H9 (cell line): ENCODE data around the gene B3GALNT2. TPM values are rescaled to one million over a fixed set of nuclear protein-coding genes. Genes with fewer than 3 reads are reported as not detected.

Source experiments
- DNase-seq: peaks from one replicate; pipeline ENCODE4 v3.0.0-alpha.2; 2017
- H2AFZ ChIP-seq: one replicate; pipeline ENCODE4 v1.6.1; 2013; ENCODE audit warnings: mild to moderate bottlenecking, low read length, control low read depth, moderate library complexity
- H2AK5ac ChIP-seq: 2 replicates; pipeline ENCODE4 v1.6.1; 2013; ENCODE audit warnings: low read length, control low read depth, mixed read lengths; ENCODE audit not compliant: insufficient read length
- H2BK120ac ChIP-seq: one replicate; pipeline ENCODE4 v1.6.1; 2013; ENCODE audit warnings: low read depth, mild to moderate bottlenecking, low read length, control low read depth, inconsistent platforms; ENCODE audit not compliant: poor library complexity, severe bottlenecking
- H2BK12ac ChIP-seq: 2 replicates; pipeline ENCODE4 v1.6.1; 2013; ENCODE audit warnings: low read length, control low read depth, mixed read lengths, low read depth; ENCODE audit not compliant: insufficient read length
- H2BK15ac ChIP-seq: 2 replicates; pipeline ENCODE4 v1.6.1; 2013; ENCODE audit warnings: low read depth, low read length, control low read depth
- H2BK20ac ChIP-seq: one replicate; pipeline ENCODE4 v1.6.1; 2013; ENCODE audit warnings: low read depth, mild to moderate bottlenecking, low read length, control low read depth, inconsistent platforms; ENCODE audit not compliant: poor library complexity, severe bottlenecking
- H2BK5ac ChIP-seq: 2 replicates; pipeline ENCODE4 v1.6.1; 2013; ENCODE audit warnings: low read length, control low read depth, mixed read lengths; ENCODE audit not compliant: insufficient read length
- H3K14ac ChIP-seq: 2 replicates; pipeline ENCODE4 v1.6.1; 2013; ENCODE audit warnings: low read length, control low read depth; ENCODE audit not compliant: insufficient read depth
- H3K18ac ChIP-seq: 2 replicates; pipeline ENCODE4 v1.6.1; 2013; ENCODE audit warnings: low read depth, mild to moderate bottlenecking, mixed read lengths, low read length, control low read depth; ENCODE audit not compliant: insufficient read length
- H3K23ac ChIP-seq: 2 replicates; pipeline ENCODE4 v1.6.1; 2013; ENCODE audit warnings: low read length, control low read depth, mixed read lengths, low read depth; ENCODE audit not compliant: insufficient read length
- H3K23me2 ChIP-seq: 2 replicates; pipeline ENCODE4 v1.6.1; 2013; ENCODE audit warnings: low read depth, mild to moderate bottlenecking, mixed read lengths, low read length, control low read depth; ENCODE audit not compliant: insufficient read length, poor library complexity, severe bottlenecking
- H3K27ac ChIP-seq: 2 replicates; pipeline ENCODE4 v1.5.1; 2013; ENCODE audit warnings: low read length, control low read depth, mixed read lengths, low read depth; ENCODE audit not compliant: insufficient read length
- H3K27me3 ChIP-seq: 2 replicates; pipeline ENCODE4 v1.6.1; 2013; ENCODE audit warnings: low read length, control low read depth, inconsistent platforms; ENCODE audit not compliant: insufficient read depth
- H3K4ac ChIP-seq: 2 replicates; pipeline ENCODE4 v1.6.1; 2013; ENCODE audit warnings: low read depth, mild to moderate bottlenecking, control low read depth, inconsistent platforms, low read length, moderate library complexity
- H3K4me1 ChIP-seq: 2 replicates; pipeline ENCODE4 v1.6.1; 2013; ENCODE audit warnings: low read length, control low read depth, inconsistent platforms; ENCODE audit not compliant: insufficient read depth
- H3K4me2 ChIP-seq: 2 replicates; pipeline ENCODE4 v1.6.1; 2013; ENCODE audit warnings: low read length, control low read depth, mixed read lengths; ENCODE audit not compliant: insufficient read length, insufficient read depth
- H3K56ac ChIP-seq: 2 replicates; pipeline ENCODE4 v1.6.1; 2013; ENCODE audit warnings: low read depth, mild to moderate bottlenecking, mixed read lengths, low read length, control low read depth; ENCODE audit not compliant: insufficient read length
- H3K79me1 ChIP-seq: 2 replicates; pipeline ENCODE4 v1.6.1; 2013; ENCODE audit warnings: low read depth, mild to moderate bottlenecking, moderate library complexity, low read length, control low read depth, inconsistent platforms; ENCODE audit not compliant: insufficient read depth, poor library complexity, severe bottlenecking
- H3K79me2 ChIP-seq: 2 replicates; pipeline ENCODE4 v1.6.1; 2013; ENCODE audit warnings: low read length, control low read depth, inconsistent platforms; ENCODE audit not compliant: insufficient read depth
- H3K9ac ChIP-seq: 2 replicates; pipeline ENCODE4 v1.6.1; 2013; ENCODE audit warnings: low read length, control low read depth, mixed read lengths; ENCODE audit not compliant: insufficient read length; ENCODE audit errors: extremely low read depth
- H3K9me3 ChIP-seq: one replicate; pipeline ENCODE4 v1.6.1; 2013; ENCODE audit warnings: low read depth, low read length, inconsistent platforms; ENCODE audit not compliant: control insufficient read depth
- H3T11ph ChIP-seq: one replicate; pipeline ENCODE4 v1.6.1; 2013; ENCODE audit warnings: mild to moderate bottlenecking, low read length, control low read depth, inconsistent platforms
- H4K20me1 ChIP-seq: one replicate; pipeline ENCODE4 v1.6.1; 2013; ENCODE audit not compliant: control insufficient read depth, insufficient read length, insufficient read depth
- H4K5ac ChIP-seq: 2 replicates; pipeline ENCODE4 v1.6.1; 2013; ENCODE audit warnings: low read depth, mild to moderate bottlenecking, mixed read lengths, low read length, control low read depth; ENCODE audit not compliant: insufficient read length
- H4K8ac ChIP-seq: replicated peaks from 2 replicates; pipeline ENCODE4 v1.6.1; 2013; ENCODE audit warnings: low read length, control low read depth, mixed read lengths, low read depth; ENCODE audit not compliant: insufficient read length
- H4K91ac ChIP-seq: 2 replicates; pipeline ENCODE4 v1.6.1; 2013; ENCODE audit warnings: low read depth, mild to moderate bottlenecking, moderate library complexity, mixed read lengths, low read length, control low read depth; ENCODE audit not compliant: insufficient read length
- H3K27ac Mint-ChIP-seq, 3 experiments: 2 replicates in 2 of 3; 3 replicates in 1 of 3; pipeline ENCODE4 v1.8.0; 2020 to 2021; ENCODE audit warnings: mixed read lengths in 3 of 3, mild to moderate bottlenecking in 1 of 3, moderate library complexity in 1 of 3
- H3K27me3 Mint-ChIP-seq: 2 replicates; pipeline ENCODE4 v1.8.0; 2021; ENCODE audit warnings: low read depth, mild to moderate bottlenecking, moderate library complexity, mixed read lengths
- H3K36me3 Mint-ChIP-seq, 3 experiments: 2 replicates in 2 of 3; 3 replicates in 1 of 3; pipeline ENCODE4 v1.8.0; 2020 to 2021; ENCODE audit warnings: low read depth in 3 of 3, mixed read lengths in 3 of 3; ENCODE audit not compliant: insufficient read depth in 1 of 3
- H3K4me1 Mint-ChIP-seq, 2 experiments: 2 replicates each; pipeline ENCODE4 v1.8.0; 2020; ENCODE audit warnings: mixed read lengths in 2 of 2
- H3K4me3 Mint-ChIP-seq, 2 experiments: 2 replicates in 1 of 2; 3 replicates in 1 of 2; pipeline ENCODE4 v1.8.0; 2020 to 2021; ENCODE audit warnings: mild to moderate bottlenecking in 2 of 2, mixed read lengths in 2 of 2, moderate library complexity in 1 of 2
- H3K9me3 Mint-ChIP-seq, 2 experiments: 2 replicates in 1 of 2; 3 replicates in 1 of 2; pipeline ENCODE4 v1.8.0; 2020; ENCODE audit warnings: mild to moderate bottlenecking in 2 of 2, mixed read lengths in 2 of 2, moderate library complexity in 1 of 2
- CTCF ChIP-seq: fragments of 200-600 bp; sonication (generic); conservative IDR thresholded peaks from 3 replicates; pipeline ENCODE4 v1.8.0; 2021; ENCODE audit warnings: antibody characterized with exemption, mild to moderate bottlenecking
- WGBS: extraction: QIAGEN DNeasy Blood & Tissue Kit; methylation state at CpG from one replicate; pipeline ENCODE4 v1.1.7; 2013; ENCODE audit warnings: missing lambda C conversion rate, low lambda C conversion rate, mixed read lengths; ENCODE audit not compliant: insufficient read length; ENCODE audit errors: extremely low coverage; 5-methylcytosine and 5-hydroxymethylcytosine counted together
- total RNA-seq: library from RNA; stranded (reverse); gene quantifications from 2 replicates; pipeline ENCODE4 v1.2.1, GENCODE V29; 2021

B3GALNT2 gene
- total RNA-seq, 1 experiment from 2014 or later: 27.8 TPM

- H3K79me2 ChIP-seq: no peaks in the 10 kb centered on the region
- H3K23me2 ChIP-seq: no peaks in the 10 kb centered on the region
- H2BK12ac ChIP-seq: no peak overlapping the region
- H3K9me3 ChIP-seq: no peaks in the 10 kb centered on the region
- H3K4ac ChIP-seq: no peak overlapping the region
- no CpG with 5 or more reads among the region's 7 CpGs for WGBS
- H3K4me2 ChIP-seq: no peak overlapping the region
- no peak overlapping the region for H4K91ac ChIP-seq
- no peak overlapping the region for H2BK20ac ChIP-seq
- no peak overlapping the region for H3K4me3 Mint-ChIP-seq
- H3K56ac ChIP-seq: no peak overlapping the region
- H2AK5ac ChIP-seq: no peak overlapping the region
- no peaks in the 10 kb centered on the region for H4K20me1 ChIP-seq
- no peak for TF ChIP-seq CTCF
- peaks cover 3 to 4% of the 10 kb centered on the region in 2 experiments; a peak in 2 of 4 replicates for H3K4me1 Mint-ChIP-seq
- H3K27ac Mint-ChIP-seq: no peak overlapping the region
- no peaks in the 10 kb centered on the region for H3K27me3 Mint-ChIP-seq
- no peak overlapping the region for H4K8ac ChIP-seq
- H3K23ac ChIP-seq: no peak overlapping the region
- H3T11ph ChIP-seq: no peak overlapping the region
- no peak for DNase-seq
- H2BK120ac ChIP-seq: no peak overlapping the region
- H2BK5ac ChIP-seq: no peak overlapping the region
- no peak overlapping the region for H3K27ac ChIP-seq
- H3K4me1 ChIP-seq: no peaks in the 10 kb centered on the region; the same call in 1 of the 2 replicates
- H3K14ac ChIP-seq: no peak overlapping the region
- H3K18ac ChIP-seq: no peak overlapping the region
- no peaks in the 10 kb centered on the region for H3K27me3 ChIP-seq
- peaks cover 7% of the 10 kb centered on the region for H3K79me1 ChIP-seq
- H2AFZ ChIP-seq: no peak overlapping the region
- H3K36me3 Mint-ChIP-seq: peaks cover 5 to 13% (median 11%) of the 10 kb centered on the region in 3 experiments; a peak in 5 of 7 replicates
- H4K5ac ChIP-seq: no peak overlapping the region
- no peak overlapping the region for H3K9ac ChIP-seq
- H2BK15ac ChIP-seq: no peak overlapping the region
- H3K9me3 Mint-ChIP-seq: no peaks in the 10 kb centered on the region
These were observed 101.6 kb downstream of the B3GALNT2 start for GRCh38 chr1:235402457-235403200.
